GM18951 (cell line): Measurements from ENCODE around the gene IRF5.
"Not testable (repeated sequence)": the region's sequence is repeated elsewhere in the genome, so short reads cannot be mapped to it uniquely, and the experiment has no call there.

Experiments used
- POLR2A ChIP-seq: IDR thresholded peaks from 4 replicates; pipeline ENCODE4 v1.6.1; 2011; ENCODE audit warnings: mild to moderate bottlenecking; ENCODE audit not compliant: insufficient read length, insufficient read depth; ENCODE audit errors: extremely low read depth
- in situ Hi-C: fragments of 300-500 bp; cut with MboI; formaldehyde crosslinking; loops from one replicate; pipeline ENCODE4 v1.12.0; 2022; ENCODE audit warnings: low sequenced_read_pairs, mixed read lengths, inconsistent platforms; ENCODE audit not compliant: unreplicated experiment

Gene IRF5

GRCh38 chr7:128910569-128910945 lies 27.2 kb upstream of the IRF5 start, which contains the start of gene KCP:
TSS of gene KCP (minus strand) at chr7:128910709. CDS start at chr7:128910676, 33 bp downstream.
- in situ Hi-C loops = no loop called here
- no peak for TF ChIP-seq POLR2A

- TF ChIP-seq POLR2A = no peak
- in situ Hi-C loops = no loop called here
These were observed 26.2 kb upstream of the IRF5 start for GRCh38 chr7:128911423-128912031.

GRCh38 chr7:128912281-128912680 lies 25.4 kb upstream of the IRF5 start:
- no peak for TF ChIP-seq POLR2A
- in situ Hi-C loops = no loop called here

GRCh38 chr7:128912709-128913495 lies 24.8 kb upstream of the IRF5 start:
- in situ Hi-C loops = not testable (repeated sequence)

GRCh38 chr7:128913870-128914565 lies 23.7 kb upstream of the IRF5 start:
- in situ Hi-C loops = no loop called here
- no peak for TF ChIP-seq POLR2A

- peak; percentile 31 for TF ChIP-seq POLR2A
- in situ Hi-C loops = no loop called here
These were observed 23.1 kb upstream of the IRF5 start for GRCh38 chr7:128914566-128915151.

GRCh38 chr7:128915271-128915819 lies 22.4 kb upstream of the IRF5 start:
- TF ChIP-seq POLR2A = peak; percentile 5
- in situ Hi-C loops = no loop called here

- TF ChIP-seq POLR2A = no peak
- in situ Hi-C loops = no loop called here
These were observed 21.7 kb upstream of the IRF5 start for GRCh38 chr7:128915841-128916642.

GRCh38 chr7:128916643-128916915 lies 21.1 kb upstream of the IRF5 start:
- no peak for TF ChIP-seq POLR2A
- in situ Hi-C loops = no loop called here

- in situ Hi-C loops = no loop called here
- TF ChIP-seq POLR2A = no peak
These were observed 20.6 kb upstream of the IRF5 start for GRCh38 chr7:128917122-128917521.

- no peak for TF ChIP-seq POLR2A
- in situ Hi-C loops = no loop called here
These were observed 19.6 kb upstream of the IRF5 start for GRCh38 chr7:128918016-128918665.

- no peak for TF ChIP-seq POLR2A
- in situ Hi-C loops = no loop called here
These were observed 18.5 kb upstream of the IRF5 start for GRCh38 chr7:128919241-128919640.
